HEK293 (cell line): ENCODE measurements around the gene NAIF1.

Experiments
- CTCF ChIA-PET: fragments of 350-600 bp; formaldehyde crosslinking; extraction: SDS; loops from one replicate; lab custom pipeline; 2021; ENCODE audit warnings: antibody characterized with exemption; lab: Yijun Ruan, JAX
- POLR2A ChIA-PET: fragments of 300-600 bp; formaldehyde crosslinking; extraction: SDS; loops from one replicate; lab custom pipeline; 2020; ENCODE audit warnings: antibody characterized with exemption, inconsistent platforms; lab: Yijun Ruan, JAX
- H3K27ac ChIP-seq: fragments of 200-500 bp; sonication (Bioruptor generic); 2 replicates; pipeline ENCODE4 v1.5.1; 2014; ENCODE audit warnings: low read depth, low read length, control low read depth, inconsistent platforms; ENCODE audit errors: extremely low read depth
- H3K36me3 ChIP-seq, 2 experiments: fragments of 200-500 bp in 1 of 2; sonication (Bioruptor generic) in 1 of 2; 1 replicate in 1 of 2; 2 replicates in 1 of 2; pipeline ENCODE4 v1.5.1; 2014 to 2017; ENCODE audit warnings: inconsistent platforms in 2 of 2, low read length in 2 of 2; ENCODE audit not compliant: control insufficient read depth in 2 of 2, insufficient read depth in 1 of 2
- H3K4me1 ChIP-seq: fragments of 200-500 bp; sonication (Bioruptor generic); 2 replicates; pipeline ENCODE4 v1.5.1; 2014; ENCODE audit warnings: mild to moderate bottlenecking, low read length, inconsistent platforms; ENCODE audit not compliant: control insufficient read depth, insufficient read depth
- H3K4me3 ChIP-seq: 2 replicates; pipeline ENCODE4 v1.5.1; 2011; ENCODE audit warnings: low read depth, mild to moderate bottlenecking, control low read depth, low read length, moderate library complexity
- H3K9me3 ChIP-seq: fragments of 200-500 bp; sonication (Bioruptor generic); 2 replicates; pipeline ENCODE4 v1.5.1; 2014; ENCODE audit warnings: low read depth, low read length, inconsistent platforms; ENCODE audit not compliant: control insufficient read depth, insufficient read depth
- KLF1 ChIP-seq: fragments of 450-650 bp; formaldehyde crosslinking; IDR thresholded peaks from 2 replicates; pipeline ENCODE4 v1.5.1; 2016; ENCODE audit warnings: missing biosample characterization, missing genetic modification characterization
- YY1 ChIP-seq: fragments of 450-650 bp; formaldehyde crosslinking; IDR thresholded peaks from 2 replicates; pipeline ENCODE4 v1.5.1; 2018; ENCODE audit warnings: missing biosample characterization, missing genetic modification characterization
- ZBTB8A ChIP-seq: fragments of 450-650 bp; formaldehyde crosslinking; IDR thresholded peaks from 2 replicates; pipeline ENCODE4 v1.5.1; 2016; ENCODE audit warnings: missing biosample characterization, missing genetic modification characterization
- ZNF10 ChIP-seq: fragments of 450-650 bp; formaldehyde crosslinking; IDR thresholded peaks from 2 replicates; pipeline ENCODE4 v1.5.1; 2017; ENCODE audit warnings: missing biosample characterization, missing genetic modification characterization
- ZNF174 ChIP-seq: fragments of 450-650 bp; formaldehyde crosslinking; IDR thresholded peaks from 2 replicates; pipeline ENCODE4 v1.5.0; 2017; ENCODE audit warnings: missing biosample characterization, mild to moderate bottlenecking, missing genetic modification characterization
- ZNF266 ChIP-seq: fragments of 450-650 bp; formaldehyde crosslinking; IDR thresholded peaks from 2 replicates; pipeline ENCODE4 v1.5.1; 2016; ENCODE audit warnings: missing biosample characterization, missing genetic modification characterization, low read depth
- ZNF311 ChIP-seq: fragments of 450-650 bp; formaldehyde crosslinking; IDR thresholded peaks from 2 replicates; pipeline ENCODE4 v1.5.1; 2017; ENCODE audit warnings: missing biosample characterization, missing genetic modification characterization, borderline replicate concordance
- ZNF404 ChIP-seq: fragments of 450-650 bp; formaldehyde crosslinking; IDR thresholded peaks from 2 replicates; pipeline ENCODE4 v1.5.1; 2017; ENCODE audit warnings: missing biosample characterization, missing genetic modification characterization
- ZNF549 ChIP-seq: fragments of 450-650 bp; IDR thresholded peaks from 2 replicates; pipeline ENCODE4 v1.5.1; 2018; ENCODE audit warnings: missing biosample characterization, missing genetic modification characterization, mild to moderate bottlenecking, inconsistent platforms, moderate library complexity
- ZNF585B ChIP-seq: fragments of 450-650 bp; formaldehyde crosslinking; IDR thresholded peaks from 2 replicates; pipeline ENCODE4 v1.5.1; 2016; ENCODE audit warnings: missing biosample characterization, missing genetic modification characterization
- ZNF658 ChIP-seq: fragments of 450-650 bp; formaldehyde crosslinking; IDR thresholded peaks from 2 replicates; pipeline ENCODE4; 2016; ENCODE audit warnings: missing biosample characterization, missing genetic modification characterization
- ZNF660 ChIP-seq: fragments of 450-650 bp; IDR thresholded peaks from 2 replicates; pipeline ENCODE4 v1.5.1; 2018; ENCODE audit warnings: missing biosample characterization, mild to moderate bottlenecking, missing genetic modification characterization
- ZNF677 ChIP-seq: fragments of 450-650 bp; IDR thresholded peaks from 2 replicates; pipeline ENCODE4 v1.5.0; 2018; ENCODE audit warnings: missing biosample characterization, mild to moderate bottlenecking, missing genetic modification characterization, moderate library complexity
- ZNF747 ChIP-seq: fragments of 450-650 bp; formaldehyde crosslinking; IDR thresholded peaks from 2 replicates; pipeline ENCODE4 v1.5.1; 2016; ENCODE audit warnings: missing biosample characterization, missing genetic modification characterization
- ZNF76 ChIP-seq: fragments of 450-650 bp; formaldehyde crosslinking; IDR thresholded peaks from 2 replicates; pipeline ENCODE4; 2016; ENCODE audit warnings: low read depth, missing biosample characterization, missing genetic modification characterization, borderline replicate concordance
- ZSCAN30 ChIP-seq: fragments of 450-650 bp; IDR thresholded peaks from 2 replicates; pipeline ENCODE4 v1.5.1; 2018; ENCODE audit warnings: missing biosample characterization, mild to moderate bottlenecking, missing genetic modification characterization, moderate library complexity
- TF ChIP-seq, protein P1 (sequence below): fragments of 450-650 bp; formaldehyde crosslinking; IDR thresholded peaks from 2 replicates; pipeline ENCODE4 v1.5.1; 2016; ENCODE audit warnings: missing biosample characterization, missing genetic modification characterization
- TF ChIP-seq, protein P2 (sequence below): fragments of 450-650 bp; formaldehyde crosslinking; IDR thresholded peaks from 2 replicates; pipeline ENCODE4 v1.5.1; 2016; ENCODE audit warnings: missing biosample characterization, missing genetic modification characterization, borderline replicate concordance
- TF ChIP-seq, protein P3 (sequence below): fragments of 450-650 bp; formaldehyde crosslinking; IDR thresholded peaks from 2 replicates; pipeline ENCODE4 v1.5.1; 2016; ENCODE audit warnings: missing biosample characterization, missing genetic modification characterization

Gene NAIF1

DNA sequence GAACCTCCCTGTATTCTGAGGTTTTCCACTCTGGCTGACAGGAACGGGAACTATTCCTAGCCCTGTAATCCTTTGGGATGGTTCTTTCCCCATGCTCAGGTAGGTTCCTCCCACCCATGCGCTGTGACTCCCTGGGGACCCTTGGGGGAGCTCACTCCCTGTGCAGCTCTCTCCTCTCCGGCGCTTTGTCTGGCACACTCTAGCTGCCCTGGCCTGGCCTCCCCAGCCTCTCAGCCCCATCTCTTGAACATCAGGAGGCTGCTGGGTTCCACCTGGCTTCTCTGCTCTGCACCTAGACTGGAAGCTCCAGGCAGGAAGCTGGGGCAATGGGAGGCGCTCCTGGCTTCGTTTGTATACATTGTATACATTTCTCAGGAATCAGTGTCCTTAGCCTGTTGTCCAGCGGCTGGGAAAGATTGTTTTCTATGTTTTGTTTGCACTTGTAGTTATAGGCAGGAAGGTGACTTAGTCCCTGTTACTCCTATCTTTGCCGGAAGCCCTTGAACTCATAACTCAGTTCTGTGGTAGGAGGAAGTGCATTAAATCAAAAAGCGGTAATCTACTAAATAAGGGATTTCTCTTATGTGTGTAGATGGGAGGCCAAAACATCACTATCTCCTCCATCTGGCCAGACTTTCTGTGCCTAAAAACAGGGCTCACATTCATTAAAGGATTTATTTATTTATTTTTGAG, 21.3 kb upstream of the NAIF1 start (continued):
- TF ChIP-seq, protein P1, sequence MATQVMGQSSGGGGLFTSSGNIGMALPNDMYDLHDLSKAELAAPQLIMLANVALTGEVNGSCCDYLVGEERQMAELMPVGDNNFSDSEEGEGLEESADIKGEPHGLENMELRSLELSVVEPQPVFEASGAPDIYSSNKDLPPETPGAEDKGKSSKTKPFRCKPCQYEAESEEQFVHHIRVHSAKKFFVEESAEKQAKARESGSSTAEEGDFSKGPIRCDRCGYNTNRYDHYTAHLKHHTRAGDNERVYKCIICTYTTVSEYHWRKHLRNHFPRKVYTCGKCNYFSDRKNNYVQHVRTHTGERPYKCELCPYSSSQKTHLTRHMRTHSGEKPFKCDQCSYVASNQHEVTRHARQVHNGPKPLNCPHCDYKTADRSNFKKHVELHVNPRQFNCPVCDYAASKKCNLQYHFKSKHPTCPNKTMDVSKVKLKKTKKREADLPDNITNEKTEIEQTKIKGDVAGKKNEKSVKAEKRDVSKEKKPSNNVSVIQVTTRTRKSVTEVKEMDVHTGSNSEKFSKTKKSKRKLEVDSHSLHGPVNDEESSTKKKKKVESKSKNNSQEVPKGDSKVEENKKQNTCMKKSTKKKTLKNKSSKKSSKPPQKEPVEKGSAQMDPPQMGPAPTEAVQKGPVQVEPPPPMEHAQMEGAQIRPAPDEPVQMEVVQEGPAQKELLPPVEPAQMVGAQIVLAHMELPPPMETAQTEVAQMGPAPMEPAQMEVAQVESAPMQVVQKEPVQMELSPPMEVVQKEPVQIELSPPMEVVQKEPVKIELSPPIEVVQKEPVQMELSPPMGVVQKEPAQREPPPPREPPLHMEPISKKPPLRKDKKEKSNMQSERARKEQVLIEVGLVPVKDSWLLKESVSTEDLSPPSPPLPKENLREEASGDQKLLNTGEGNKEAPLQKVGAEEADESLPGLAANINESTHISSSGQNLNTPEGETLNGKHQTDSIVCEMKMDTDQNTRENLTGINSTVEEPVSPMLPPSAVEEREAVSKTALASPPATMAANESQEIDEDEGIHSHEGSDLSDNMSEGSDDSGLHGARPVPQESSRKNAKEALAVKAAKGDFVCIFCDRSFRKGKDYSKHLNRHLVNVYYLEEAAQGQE (tag by site-specific recombination), result no peak
- TF ChIP-seq ZNF174 (no peak), ZNF266 (tag by site-specific recombination) (no peak), ZNF677 (tag by site-specific recombination) (no peak), ZNF660 (tag by site-specific recombination) (no peak)
- TF ChIP-seq, all 188 proteins: peak for 0

DNA sequence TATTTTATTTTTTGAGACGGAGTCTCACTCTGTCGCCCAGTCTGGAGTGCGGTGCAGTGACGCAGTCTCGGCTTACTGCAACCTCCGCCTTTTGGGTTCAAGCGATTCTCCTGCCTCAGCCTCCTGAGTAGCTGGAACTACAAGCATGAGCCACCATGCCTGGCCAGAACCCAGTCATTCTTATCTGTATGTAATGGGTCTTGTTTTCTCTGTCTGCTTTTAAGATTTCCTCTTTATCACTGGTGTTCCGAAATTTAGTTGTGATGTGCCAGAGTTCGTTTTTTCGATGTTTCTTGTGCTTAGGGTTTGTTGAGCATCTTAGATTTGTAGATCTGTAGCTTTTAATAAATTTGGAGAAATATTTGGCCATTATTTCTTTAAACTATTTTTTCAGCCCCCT, 20.1 kb upstream of the NAIF1 start:
- TF ChIP-seq, protein P2, sequence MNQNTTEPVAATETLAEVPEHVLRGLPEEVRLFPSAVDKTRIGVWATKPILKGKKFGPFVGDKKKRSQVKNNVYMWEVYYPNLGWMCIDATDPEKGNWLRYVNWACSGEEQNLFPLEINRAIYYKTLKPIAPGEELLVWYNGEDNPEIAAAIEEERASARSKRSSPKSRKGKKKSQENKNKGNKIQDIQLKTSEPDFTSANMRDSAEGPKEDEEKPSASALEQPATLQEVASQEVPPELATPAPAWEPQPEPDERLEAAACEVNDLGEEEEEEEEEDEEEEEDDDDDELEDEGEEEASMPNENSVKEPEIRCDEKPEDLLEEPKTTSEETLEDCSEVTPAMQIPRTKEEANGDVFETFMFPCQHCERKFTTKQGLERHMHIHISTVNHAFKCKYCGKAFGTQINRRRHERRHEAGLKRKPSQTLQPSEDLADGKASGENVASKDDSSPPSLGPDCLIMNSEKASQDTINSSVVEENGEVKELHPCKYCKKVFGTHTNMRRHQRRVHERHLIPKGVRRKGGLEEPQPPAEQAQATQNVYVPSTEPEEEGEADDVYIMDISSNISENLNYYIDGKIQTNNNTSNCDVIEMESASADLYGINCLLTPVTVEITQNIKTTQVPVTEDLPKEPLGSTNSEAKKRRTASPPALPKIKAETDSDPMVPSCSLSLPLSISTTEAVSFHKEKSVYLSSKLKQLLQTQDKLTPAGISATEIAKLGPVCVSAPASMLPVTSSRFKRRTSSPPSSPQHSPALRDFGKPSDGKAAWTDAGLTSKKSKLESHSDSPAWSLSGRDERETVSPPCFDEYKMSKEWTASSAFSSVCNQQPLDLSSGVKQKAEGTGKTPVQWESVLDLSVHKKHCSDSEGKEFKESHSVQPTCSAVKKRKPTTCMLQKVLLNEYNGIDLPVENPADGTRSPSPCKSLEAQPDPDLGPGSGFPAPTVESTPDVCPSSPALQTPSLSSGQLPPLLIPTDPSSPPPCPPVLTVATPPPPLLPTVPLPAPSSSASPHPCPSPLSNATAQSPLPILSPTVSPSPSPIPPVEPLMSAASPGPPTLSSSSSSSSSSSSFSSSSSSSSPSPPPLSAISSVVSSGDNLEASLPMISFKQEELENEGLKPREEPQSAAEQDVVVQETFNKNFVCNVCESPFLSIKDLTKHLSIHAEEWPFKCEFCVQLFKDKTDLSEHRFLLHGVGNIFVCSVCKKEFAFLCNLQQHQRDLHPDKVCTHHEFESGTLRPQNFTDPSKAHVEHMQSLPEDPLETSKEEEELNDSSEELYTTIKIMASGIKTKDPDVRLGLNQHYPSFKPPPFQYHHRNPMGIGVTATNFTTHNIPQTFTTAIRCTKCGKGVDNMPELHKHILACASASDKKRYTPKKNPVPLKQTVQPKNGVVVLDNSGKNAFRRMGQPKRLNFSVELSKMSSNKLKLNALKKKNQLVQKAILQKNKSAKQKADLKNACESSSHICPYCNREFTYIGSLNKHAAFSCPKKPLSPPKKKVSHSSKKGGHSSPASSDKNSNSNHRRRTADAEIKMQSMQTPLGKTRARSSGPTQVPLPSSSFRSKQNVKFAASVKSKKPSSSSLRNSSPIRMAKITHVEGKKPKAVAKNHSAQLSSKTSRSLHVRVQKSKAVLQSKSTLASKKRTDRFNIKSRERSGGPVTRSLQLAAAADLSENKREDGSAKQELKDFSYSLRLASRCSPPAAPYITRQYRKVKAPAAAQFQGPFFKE (tag by site-specific recombination), result no peak
- TF ChIP-seq ZNF76 (tag by site-specific recombination) (no peak), YY1 (tag by site-specific recombination) (no peak)
- Histone ChIP-seq H3K9me3 (no peaks in the 10 kb centered on the region), H3K4me1 (0 out of 2 replicates have a peak, but pooled peaks cover 4% of the 10 kb centered on the region), H3K4me3 (no peak overlapping the region), H3K27ac (no peak overlapping the region), H3K36me3 (no peaks in the 10 kb centered on the region; a peak in 1 of 3 replicates)
- CTCF ChIA-PET, result interaction anchor here (0.6 to 2.4 kb wide), 7 partner anchors 12 to 145 kb away, joined by 3 to 9 read pairs (median 4); no protein-coding TSS in a partner anchor
- POLR2A ChIA-PET, result interaction anchor here (0.6 to 1.4 kb wide), 2 partner anchors 11 to 217 kb away, joined by 4 to 5 read pairs; no protein-coding TSS in a partner anchor

DNA sequence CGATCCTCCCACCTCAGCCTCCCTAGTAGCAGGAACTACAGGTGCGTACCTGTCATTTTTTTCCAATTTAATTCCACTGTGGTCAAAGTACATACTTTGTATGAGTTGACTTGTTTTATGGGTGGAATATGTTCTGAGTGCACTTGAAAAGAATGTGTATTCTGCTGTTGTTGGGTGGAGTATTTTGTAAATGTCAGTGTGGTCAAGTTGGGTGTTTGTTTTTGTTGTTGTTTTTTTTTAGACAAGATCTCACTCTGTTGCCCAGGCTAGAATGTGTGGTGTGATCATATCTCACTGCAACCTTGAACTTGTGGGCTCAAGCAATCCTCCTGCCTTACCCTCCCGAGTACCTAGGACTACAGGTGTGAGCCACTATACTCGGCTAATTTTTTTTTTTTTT, 18.8 kb upstream of the NAIF1 start:
- TF ChIP-seq, protein P3, sequence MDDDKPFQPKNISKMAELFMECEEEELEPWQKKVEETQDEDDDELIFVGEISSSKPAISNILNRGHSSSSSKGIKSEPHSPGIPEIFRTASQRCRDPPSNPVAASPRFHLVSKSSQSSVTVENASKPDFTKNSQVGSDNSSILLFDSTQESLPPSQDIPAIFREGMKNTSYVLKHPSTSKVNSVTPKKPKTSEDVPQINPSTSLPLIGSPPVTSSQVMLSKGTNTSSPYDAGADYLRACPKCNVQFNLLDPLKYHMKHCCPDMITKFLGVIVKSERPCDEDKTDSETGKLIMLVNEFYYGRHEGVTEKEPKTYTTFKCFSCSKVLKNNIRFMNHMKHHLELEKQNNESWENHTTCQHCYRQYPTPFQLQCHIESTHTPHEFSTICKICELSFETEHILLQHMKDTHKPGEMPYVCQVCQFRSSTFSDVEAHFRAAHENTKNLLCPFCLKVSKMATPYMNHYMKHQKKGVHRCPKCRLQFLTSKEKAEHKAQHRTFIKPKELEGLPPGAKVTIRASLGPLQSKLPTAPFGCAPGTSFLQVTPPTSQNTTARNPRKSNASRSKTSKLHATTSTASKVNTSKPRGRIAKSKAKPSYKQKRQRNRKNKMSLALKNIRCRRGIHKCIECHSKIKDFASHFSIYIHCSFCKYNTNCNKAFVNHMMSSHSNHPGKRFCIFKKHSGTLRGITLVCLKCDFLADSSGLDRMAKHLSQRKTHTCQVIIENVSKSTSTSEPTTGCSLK (tag by site-specific recombination), result no peak
- TF ChIP-seq ZNF404 (tag by site-specific recombination) (no peak), KLF1 (tag by site-specific recombination) (no peak), ZNF549 (tag by site-specific recombination) (no peak), ZNF658 (tag by site-specific recombination) (no peak), ZNF747 (tag by site-specific recombination) (no peak), ZNF311 (tag by site-specific recombination) (no peak), ZSCAN30 (no peak), ZNF10 (tag by site-specific recombination) (no peak), ZBTB8A (tag by site-specific recombination) (no peak), ZNF585B (tag by site-specific recombination) (no peak)
- TF ChIP-seq, all 188 proteins: peak for 0
- no peaks in the 10 kb centered on the region; a peak in 1 of 3 replicates for H3K36me3 ChIP-seq
- ChIA-PET POLR2A (no interaction called here), CTCF (interaction anchor here (2.4 to 2.7 kb wide), 2 partner anchors 8 to 32 kb away, joined by 9 to 13 read pairs; no protein-coding TSS in a partner anchor)
- H3K9me3 ChIP-seq, result no peaks in the 10 kb centered on the region
- no peak overlapping the region for H3K27ac ChIP-seq
- H3K4me1 ChIP-seq, result 0 out of 2 replicates have a peak, but pooled peaks cover 4% of the 10 kb centered on the region
- no peak overlapping the region for H3K4me3 ChIP-seq
